HCT116 (cell line): ENCODE results near the gene EFCAB5. TPM values are rescaled to one million over a fixed set of nuclear protein-coding genes. Genes with fewer than 3 reads are reported as not detected.

Experiments
- ATAC-seq: fragments of 200-7000 bp; cut with Tn5 transposase; 2 replicates; pipeline ENCODE4 v1.9.1; 2020; ENCODE audit warnings: mild to moderate bottlenecking, moderate library complexity
- BruUV-seq: library from RNA; stranded (reverse); fragments of 400-500 nt; replicated peaks from 2 replicates; lab custom pipeline; 2021; lab: Mats Ljungman, UMichigan
- CTCF ChIA-PET: fragments of 300-600 bp; sonication (Branson Sonifier 250); formaldehyde crosslinking; loops from one replicate; lab custom pipeline; 2021; ENCODE audit warnings: antibody characterized with exemption; lab: Charles Lee
- POLR2A ChIA-PET: fragments of 300-600, 350-600 bp; sonication (Branson Sonifier 250); formaldehyde crosslinking; loops from one replicate; lab custom pipeline; 2021; ENCODE audit warnings: antibody characterized with exemption; lab: Charles Lee
- RAD21 ChIA-PET, 2 experiments: fragments of 300-600 bp; sonication (Branson Sonifier 250); formaldehyde crosslinking; loops; one replicate each; lab custom pipeline; 2023; ENCODE audit warnings: low total read pairs in 2 of 2; ENCODE audit not compliant: uncharacterized antibody in 2 of 2, unreplicated experiment in 2 of 2, low non-redundant PET in 1 of 2; lab: Charles Lee
- DNase-seq: peaks from one replicate; pipeline ENCODE4 v3.0.0-alpha.2; 2010; ENCODE audit warnings: low read depth, low spot score
- H2AFZ ChIP-seq: fragments of 200-600 bp; shearing (Covaris generic), sonication (generic); 2 replicates; pipeline ENCODE4 v1.6.1; 2017; ENCODE audit warnings: low read depth, mixed run types, mixed read lengths, antibody characterized with exemption, low read length; ENCODE audit not compliant: poor library complexity, severe bottlenecking
- H3K27ac ChIP-seq: 2 replicates; pipeline ENCODE4 v1.5.1; 2012; ENCODE audit warnings: low read depth, low read length
- H3K27me3 ChIP-seq: fragments of 200-600 bp; sonication (generic); 2 replicates; pipeline ENCODE4 v1.6.1; 2016; ENCODE audit warnings: mixed run types, low read length, mixed read lengths; ENCODE audit not compliant: insufficient read depth
- H3K36me3 ChIP-seq, 2 experiments: fragments of 200-500 bp in 1 of 2; fragments of 200-600 bp in 1 of 2; sonication (Bioruptor generic) in 1 of 2; sonication (generic) in 1 of 2; 2 replicates each; pipeline versions ENCODE4 v1.5.1 to v1.6.1; 2014 to 2016; ENCODE audit warnings: low read length in 2 of 2, inconsistent platforms in 1 of 2, mixed read lengths in 1 of 2, mixed run types in 1 of 2; ENCODE audit not compliant: insufficient read depth in 2 of 2, control insufficient read depth in 1 of 2
- H3K4me1 ChIP-seq, 2 experiments: fragments of 200-600 bp in 1 of 2; sonication (generic) in 1 of 2; 2 replicates each; pipeline versions ENCODE4 v1.5.1 to v1.6.1; 2012 to 2017; ENCODE audit warnings: low read length in 2 of 2, inconsistent platforms in 1 of 2, mild to moderate bottlenecking in 1 of 2, mixed read lengths in 1 of 2, mixed run types in 1 of 2, moderate library complexity in 1 of 2; ENCODE audit not compliant: insufficient read depth in 2 of 2, control insufficient read depth in 1 of 2
- H3K4me2 ChIP-seq: fragments of 200-600 bp; sonication (generic); 2 replicates; pipeline ENCODE4 v1.6.1; 2017; ENCODE audit warnings: mixed run types, low read length, mixed read lengths
- H3K4me3 ChIP-seq, 2 experiments: fragments of 200-600 bp in 1 of 2; sonication (generic) in 1 of 2; replicated peaks in 1 of 2; 2 replicates each; pipeline ENCODE4 v1.5.1; 2011 to 2016; ENCODE audit warnings: low read length in 2 of 2, control low read depth in 1 of 2, low read depth in 1 of 2, mild to moderate bottlenecking in 1 of 2, mixed read lengths in 1 of 2, mixed run types in 1 of 2
- H3K79me2 ChIP-seq: fragments of 200-600 bp; sonication (generic); 2 replicates; pipeline ENCODE4 v1.6.1; 2017; ENCODE audit warnings: mild to moderate bottlenecking, mixed run types, low read length, moderate library complexity, mixed read lengths; ENCODE audit not compliant: insufficient read depth
- H3K9ac ChIP-seq: fragments of 200-600 bp; sonication (generic); 2 replicates; pipeline ENCODE4 v1.6.1; 2016; ENCODE audit warnings: low read length, mixed read lengths
- H3K9me2 ChIP-seq: fragments of 200-600 bp; sonication (generic), shearing (Covaris generic); 2 replicates; pipeline ENCODE4 v1.6.1; 2017; ENCODE audit warnings: mixed run types, mild to moderate bottlenecking, moderate library complexity; ENCODE audit not compliant: insufficient read depth
- H3K9me3 ChIP-seq, 2 experiments: fragments of 200-500 bp in 1 of 2; fragments of 200-600 bp in 1 of 2; sonication (Bioruptor generic) in 1 of 2; sonication (generic) in 1 of 2; 2 replicates each; pipeline ENCODE4 v1.6.1; 2014 to 2017; ENCODE audit warnings: low read length in 2 of 2, mixed read lengths in 2 of 2, inconsistent platforms in 1 of 2, low read depth in 1 of 2, mild to moderate bottlenecking in 1 of 2, mixed run types in 1 of 2, moderate library complexity in 1 of 2; ENCODE audit not compliant: control insufficient read depth in 1 of 2, insufficient read depth in 1 of 2
- H4K20me1 ChIP-seq: fragments of 200-600 bp; sonication (generic), shearing (Covaris generic); 2 replicates; pipeline ENCODE4 v1.6.1; 2017; ENCODE audit warnings: mixed run types, mild to moderate bottlenecking, moderate library complexity; ENCODE audit not compliant: insufficient read depth
- CEBPB ChIP-seq: IDR thresholded peaks from 2 replicates; pipeline ENCODE4 v1.6.1; 2012; ENCODE audit warnings: low read depth
- EZH2 ChIP-seq: fragments of 200-600 bp; sonication (generic); IDR thresholded peaks from 2 replicates; pipeline ENCODE4 v1.6.1; 2017; ENCODE audit warnings: antibody characterized with exemption, mixed run types
- FOSL1 ChIP-seq: IDR thresholded peaks from 2 replicates; pipeline ENCODE4 v1.6.1; 2012; ENCODE audit warnings: low read depth
- JUND ChIP-seq: IDR thresholded peaks from 2 replicates; pipeline ENCODE4 v1.6.1; 2012
- MAX ChIP-seq: IDR thresholded peaks from 2 replicates; pipeline ENCODE4 v1.6.1; 2012
- POLR2AphosphoS5 ChIP-seq: IDR thresholded peaks from 2 replicates; pipeline ENCODE4 v1.6.1; 2011; ENCODE audit warnings: mild to moderate bottlenecking, low read depth, low read length, moderate library complexity
- RAD21 ChIP-seq: IDR thresholded peaks from 2 replicates; pipeline ENCODE4 v1.6.1; 2012; ENCODE audit warnings: low read depth, mild to moderate bottlenecking
- SP1 ChIP-seq: IDR thresholded peaks from 2 replicates; pipeline ENCODE4 v1.6.1; 2012; ENCODE audit warnings: low read depth
- SRF ChIP-seq: IDR thresholded peaks from 2 replicates; pipeline ENCODE4 v1.6.1; 2012; ENCODE audit warnings: low read depth
- YY1 ChIP-seq: IDR thresholded peaks from 2 replicates; pipeline ENCODE4 v1.6.1; 2011; ENCODE audit warnings: low read length, low read depth, moderate library complexity, mild to moderate bottlenecking; ENCODE audit not compliant: insufficient replicate concordance; ENCODE audit errors: extremely low read depth
- ZBTB33 ChIP-seq: IDR thresholded peaks from 2 replicates; pipeline ENCODE4 v1.6.1; 2011; ENCODE audit warnings: mild to moderate bottlenecking, low read length, moderate library complexity; ENCODE audit not compliant: insufficient replicate concordance; ENCODE audit errors: extremely low read depth
- ZNF274 ChIP-seq: fragments of 200-500 bp; sonication (Bioruptor generic); IDR thresholded peaks from 2 replicates; pipeline ENCODE4 v1.6.1; 2014; ENCODE audit warnings: mild to moderate bottlenecking, low read depth, low read length, inconsistent platforms
- intact Hi-C: fragments of 100-400 bp; cut with micrococcal nuclease; formaldehyde crosslinking; loops from 2 replicates; pipeline ENCODE4 v1.10.0; 2022
- total RNA-seq: library from RNA; stranded (reverse); gene quantifications from one replicate; pipeline ENCODE4 v1.2.1, GENCODE V29; 2021; ENCODE audit not compliant: unreplicated experiment
- TF ChIP-seq, protein P1 (sequence below), 3 experiments: fragments of 200-600 bp in 1 of 3; sonication (generic) in 1 of 3; IDR thresholded peaks in 2 of 3; conservative IDR thresholded peaks in 1 of 3; 2 replicates each; pipeline ENCODE4 v1.5.1; 2012 to 2017; ENCODE audit warnings: low read depth in 2 of 3, low read length in 2 of 3, antibody characterized with exemption in 1 of 3, borderline replicate concordance in 1 of 3, control low read depth in 1 of 3, mild to moderate bottlenecking in 1 of 3, mixed read lengths in 1 of 3, mixed run types in 1 of 3, moderate library complexity in 1 of 3; ENCODE audit not compliant: insufficient read depth in 1 of 3
- TF ChIP-seq, protein P2 (sequence below): IDR thresholded peaks from 2 replicates; pipeline ENCODE4 v1.6.1; 2012

The EFCAB5 gene
- total RNA-seq, 1 experiment from 2014 or later, result 0.17 TPM

DNA sequence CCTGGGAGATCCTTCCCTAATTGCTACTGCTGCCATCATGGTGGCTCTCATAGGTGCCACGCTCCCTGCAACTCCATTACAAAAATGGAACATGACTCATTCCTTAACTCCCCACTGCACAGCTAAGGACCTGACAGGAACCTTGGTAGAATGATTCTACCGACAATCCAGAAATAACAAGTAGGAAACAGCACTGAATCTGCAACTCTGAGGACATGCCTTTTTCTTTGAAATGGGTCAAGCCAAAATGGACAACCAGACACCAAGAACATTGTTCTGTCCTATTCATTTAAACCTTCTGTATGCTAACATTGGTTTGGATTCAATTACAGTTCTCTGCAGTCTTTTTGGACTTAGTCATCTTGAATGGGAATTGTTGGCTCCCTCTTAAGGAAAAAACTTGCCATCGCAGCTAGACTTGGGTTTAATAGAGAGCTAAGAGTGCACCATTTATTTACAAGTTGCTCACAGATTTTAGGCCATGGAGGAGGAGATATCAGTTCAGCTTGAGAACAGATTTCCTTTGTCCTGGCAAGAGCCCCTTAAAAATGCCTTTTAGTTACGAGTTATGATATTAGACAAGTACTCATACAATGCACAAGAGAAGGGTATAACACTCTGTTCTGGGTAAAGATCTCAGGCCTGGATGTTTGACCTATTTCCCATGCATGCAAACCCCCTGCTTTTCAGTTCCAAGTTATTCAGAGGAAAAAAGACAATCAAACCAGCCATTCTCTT is 154.2 kb downstream of the EFCAB5 start:
- DNase-seq (peak; percentile 69), ATAC-seq (peak; percentile 74)
- H2AFZ ChIP-seq, result peak overlapping the region; percentile 88
- TF ChIP-seq SRF (0 out of 2 replicates have a peak, but pooled peaks have one; percentile 12), POLR2AphosphoS5 (no peak), MAX (no peak), RAD21 (peak; percentile 38), JUND (no peak; the same call in 1 of the 2 replicates), EZH2 (no peak), SP1 (no peak), ZBTB33 (no peak), ZNF274 (no peak), FOSL1 (peak; percentile 27; the same call in 1 of the 2 replicates), YY1 (peak; percentile 32), CEBPB (no peak)
- TF ChIP-seq, protein P1, sequence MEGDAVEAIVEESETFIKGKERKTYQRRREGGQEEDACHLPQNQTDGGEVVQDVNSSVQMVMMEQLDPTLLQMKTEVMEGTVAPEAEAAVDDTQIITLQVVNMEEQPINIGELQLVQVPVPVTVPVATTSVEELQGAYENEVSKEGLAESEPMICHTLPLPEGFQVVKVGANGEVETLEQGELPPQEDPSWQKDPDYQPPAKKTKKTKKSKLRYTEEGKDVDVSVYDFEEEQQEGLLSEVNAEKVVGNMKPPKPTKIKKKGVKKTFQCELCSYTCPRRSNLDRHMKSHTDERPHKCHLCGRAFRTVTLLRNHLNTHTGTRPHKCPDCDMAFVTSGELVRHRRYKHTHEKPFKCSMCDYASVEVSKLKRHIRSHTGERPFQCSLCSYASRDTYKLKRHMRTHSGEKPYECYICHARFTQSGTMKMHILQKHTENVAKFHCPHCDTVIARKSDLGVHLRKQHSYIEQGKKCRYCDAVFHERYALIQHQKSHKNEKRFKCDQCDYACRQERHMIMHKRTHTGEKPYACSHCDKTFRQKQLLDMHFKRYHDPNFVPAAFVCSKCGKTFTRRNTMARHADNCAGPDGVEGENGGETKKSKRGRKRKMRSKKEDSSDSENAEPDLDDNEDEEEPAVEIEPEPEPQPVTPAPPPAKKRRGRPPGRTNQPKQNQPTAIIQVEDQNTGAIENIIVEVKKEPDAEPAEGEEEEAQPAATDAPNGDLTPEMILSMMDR (IDR thresholded peaks at IDR 0.05 in 2 of 3, conservative IDR thresholded peaks at IDR 0.05 in 1 of 3; ENCODE audit: borderline replicate concordance in 1 of 3, insufficient read depth in 1 of 3, low read depth in 2 of 3, low read length in 2 of 3), result peak; percentile 33 to 66 (median 60); a peak in 4 of 6 replicates
- TF ChIP-seq, protein P2, sequence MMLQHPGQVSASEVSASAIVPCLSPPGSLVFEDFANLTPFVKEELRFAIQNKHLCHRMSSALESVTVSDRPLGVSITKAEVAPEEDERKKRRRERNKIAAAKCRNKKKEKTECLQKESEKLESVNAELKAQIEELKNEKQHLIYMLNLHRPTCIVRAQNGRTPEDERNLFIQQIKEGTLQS, result no peak
- H3K79me2 ChIP-seq, result no peaks in the 10 kb centered on the region
- ChIA-PET POLR2A (interaction anchor here (1.2 to 1.5 kb wide), 2 partner anchors 9 to 456 kb away, joined by 3 to 4 read pairs; no protein-coding TSS in a partner anchor), RAD21 (interaction anchor here in 1 of 2 experiments (0.5 to 1.4 kb wide), 2 partner anchors 288 to 456 kb away, joined by 4 to 5 read pairs; no protein-coding TSS in a partner anchor), CTCF (interaction anchor here (0.6 to 5.7 kb wide), 16 partner anchors 9 to 504 kb away, joined by 3 to 79 read pairs (median 8); partner anchors contain the start of genes ANKRD13B and SSH2)
- H3K36me3 ChIP-seq, result no peaks in the 10 kb centered on the region
- H3K27ac ChIP-seq, result no peak overlapping the region; the same call in 1 of the 2 replicates
- H4K20me1 ChIP-seq, result no peaks in the 10 kb centered on the region
- H3K4me2 ChIP-seq, result peak overlapping the region; percentile 31; the same call in 1 of the 2 replicates
- intact Hi-C loops, result no loop called here
- H3K9ac ChIP-seq, result no peak overlapping the region
- no peaks in the 10 kb centered on the region for H3K9me3 ChIP-seq
- no TSS peak for BruUV-seq
- H3K27me3 ChIP-seq, result no peaks in the 10 kb centered on the region
- H3K9me2 ChIP-seq, result no peaks in the 10 kb centered on the region
- peaks cover 0 to 32% of the 10 kb centered on the region in 2 experiments; a peak in 2 of 4 replicates for H3K4me1 ChIP-seq
- no peak overlapping the region for H3K4me3 ChIP-seq
